KMS-11 (cell line): ENCODE measurements around the gene CAMTA1.
A peak's percentile ranks its signal among the peaks of the same experiment; 100 is the strongest.

ENCODE experiments used
- H2AFZ ChIP-seq: fragments of 200-600 bp; sonication (generic); 2 replicates; pipeline ENCODE4 v1.6.1; 2016; ENCODE audit warnings: antibody characterized with exemption, mixed run types, low read depth
- H3K27ac ChIP-seq: fragments of 200-600 bp; sonication (generic); 2 replicates; pipeline ENCODE4 v1.6.1; 2016; ENCODE audit warnings: mild to moderate bottlenecking, mixed run types
- H3K27me3 ChIP-seq: fragments of 200-600 bp; sonication (generic); 2 replicates; pipeline ENCODE4 v1.6.1; 2017; ENCODE audit warnings: mild to moderate bottlenecking, low read depth, mixed run types, moderate library complexity; ENCODE audit not compliant: insufficient read depth
- H3K36me3 ChIP-seq: fragments of 200-600 bp; sonication (generic); 2 replicates; pipeline ENCODE4 v1.6.1; 2017; ENCODE audit warnings: mild to moderate bottlenecking, mixed run types; ENCODE audit not compliant: insufficient read depth
- H3K4me1 ChIP-seq: fragments of 200-600 bp; sonication (generic); 2 replicates; pipeline ENCODE4 v1.6.1; 2016; ENCODE audit warnings: mild to moderate bottlenecking, low read depth, mixed run types; ENCODE audit not compliant: poor library complexity, severe bottlenecking
- H3K4me2 ChIP-seq: fragments of 200-600 bp; sonication (generic); 2 replicates; pipeline ENCODE4 v1.7.0; 2016; ENCODE audit warnings: mild to moderate bottlenecking, mixed run types
- H3K4me3 ChIP-seq: fragments of 200-600 bp; sonication (generic); IDR thresholded peaks from 2 replicates; pipeline ENCODE4 v1.6.1; 2017; ENCODE audit warnings: low read depth, low read length, mixed read lengths; ENCODE audit not compliant: insufficient read depth
- H3K79me2 ChIP-seq: fragments of 200-600 bp; sonication (generic); 2 replicates; pipeline ENCODE4 v1.6.1; 2016; ENCODE audit warnings: low read depth, mixed run types; ENCODE audit not compliant: insufficient read depth
- H3K9ac ChIP-seq: fragments of 200-600 bp; sonication (generic); 2 replicates; pipeline ENCODE4 v1.6.1; 2016; ENCODE audit warnings: mild to moderate bottlenecking, mixed run types
- H4K20me1 ChIP-seq: fragments of 200-600 bp; sonication (generic); 2 replicates; pipeline ENCODE4 v1.6.1; 2016; ENCODE audit warnings: mild to moderate bottlenecking, mixed run types; ENCODE audit not compliant: insufficient read depth
- CTCF ChIP-seq: fragments of 200-600 bp; sonication (generic); conservative IDR thresholded peaks from 2 replicates; pipeline ENCODE4 v1.6.1; 2017; ENCODE audit warnings: low read depth, mild to moderate bottlenecking, antibody characterized with exemption, low read length, moderate library complexity, mixed read lengths

Gene CAMTA1

GRCh38 chr1:6888268-6888667, 103.0 kb downstream of the CAMTA1 start:
- TF ChIP-seq CTCF, result no peak
- Histone ChIP-seq H3K4me3 (no peak overlapping the region), H3K79me2 (no peaks in the 10 kb centered on the region), H3K9ac (no peak overlapping the region), H3K36me3 (no peaks in the 10 kb centered on the region), H2AFZ (no peak overlapping the region), H4K20me1 (no peaks in the 10 kb centered on the region), H3K27me3 (no peaks in the 10 kb centered on the region), H3K4me2 (no peak overlapping the region), H3K4me1 (peaks cover 41% of the 10 kb centered on the region), H3K27ac (no peak overlapping the region)

- Histone ChIP-seq H2AFZ (no peak overlapping the region), H3K4me1 (peaks cover 41% of the 10 kb centered on the region), H3K4me3 (no peak overlapping the region), H3K36me3 (no peaks in the 10 kb centered on the region), H3K27ac (no peak overlapping the region), H3K4me2 (no peak overlapping the region), H3K79me2 (no peaks in the 10 kb centered on the region), H4K20me1 (no peaks in the 10 kb centered on the region), H3K9ac (no peak overlapping the region), H3K27me3 (no peaks in the 10 kb centered on the region)
- TF ChIP-seq CTCF, result no peak
Measured at GRCh38 chr1:6888870-6889269, 103.6 kb downstream of the CAMTA1 start.

- no peaks in the 10 kb centered on the region for H3K79me2 ChIP-seq
- no peak overlapping the region for H3K9ac ChIP-seq
- H4K20me1 ChIP-seq, result no peaks in the 10 kb centered on the region
- H3K27ac ChIP-seq, result no peak overlapping the region
- TF ChIP-seq CTCF, result peak; percentile 91
- no peaks in the 10 kb centered on the region for H3K27me3 ChIP-seq
- H3K4me2 ChIP-seq, result peak overlapping the region; percentile 13; the same call in 1 of the 2 replicates
- no peaks in the 10 kb centered on the region for H3K36me3 ChIP-seq
- H2AFZ ChIP-seq, result no peak overlapping the region
- peaks cover 41% of the 10 kb centered on the region for H3K4me1 ChIP-seq
- no peak overlapping the region for H3K4me3 ChIP-seq
Measured at GRCh38 chr1:6889875-6890480, 104.7 kb downstream of the CAMTA1 start.

GRCh38 chr1:6890686-6891085, 105.4 kb downstream of the CAMTA1 start:
- Histone ChIP-seq H3K79me2 (no peaks in the 10 kb centered on the region), H3K9ac (no peak overlapping the region), H3K4me3 (no peak overlapping the region), H3K36me3 (no peaks in the 10 kb centered on the region), H4K20me1 (no peaks in the 10 kb centered on the region), H3K4me1 (peaks cover 41% of the 10 kb centered on the region), H3K27me3 (no peaks in the 10 kb centered on the region), H3K4me2 (no peak overlapping the region), H3K27ac (no peak overlapping the region), H2AFZ (no peak overlapping the region)
- TF ChIP-seq CTCF, result no peak
